HCT116 (cell line): Measurements from ENCODE around the gene FMN1. TPM values are rescaled to one million over a fixed set of nuclear protein-coding genes. Genes with fewer than 3 reads are reported as not detected.

Experiments used
- ATAC-seq: fragments of 200-7000 bp; cut with Tn5 transposase; 2 replicates; pipeline ENCODE4 v1.9.1; 2020; ENCODE audit warnings: mild to moderate bottlenecking, moderate library complexity
- BruUV-seq: library from RNA; stranded (reverse); fragments of 400-500 nt; replicated peaks from 2 replicates; lab custom pipeline; 2021; lab: Mats Ljungman, UMichigan
- CTCF ChIA-PET: fragments of 300-600 bp; sonication (Branson Sonifier 250); formaldehyde crosslinking; loops from one replicate; lab custom pipeline; 2021; ENCODE audit warnings: antibody characterized with exemption; lab: Charles Lee
- POLR2A ChIA-PET: fragments of 300-600, 350-600 bp; sonication (Branson Sonifier 250); formaldehyde crosslinking; loops from one replicate; lab custom pipeline; 2021; ENCODE audit warnings: antibody characterized with exemption; lab: Charles Lee
- RAD21 ChIA-PET, 2 experiments: fragments of 300-600 bp; sonication (Branson Sonifier 250); formaldehyde crosslinking; loops; one replicate each; lab custom pipeline; 2023; ENCODE audit warnings: low total read pairs in 2 of 2; ENCODE audit not compliant: uncharacterized antibody in 2 of 2, unreplicated experiment in 2 of 2, low non-redundant PET in 1 of 2; lab: Charles Lee
- DNase-seq: peaks from one replicate; pipeline ENCODE4 v3.0.0-alpha.2; 2010; ENCODE audit warnings: low read depth, low spot score
- H2AFZ ChIP-seq: fragments of 200-600 bp; shearing (Covaris generic), sonication (generic); 2 replicates; pipeline ENCODE4 v1.6.1; 2017; ENCODE audit warnings: low read depth, mixed run types, mixed read lengths, antibody characterized with exemption, low read length; ENCODE audit not compliant: poor library complexity, severe bottlenecking
- H3K27ac ChIP-seq: 2 replicates; pipeline ENCODE4 v1.5.1; 2012; ENCODE audit warnings: low read depth, low read length
- H3K27me3 ChIP-seq: fragments of 200-600 bp; sonication (generic); 2 replicates; pipeline ENCODE4 v1.6.1; 2016; ENCODE audit warnings: mixed run types, low read length, mixed read lengths; ENCODE audit not compliant: insufficient read depth
- H3K36me3 ChIP-seq, 2 experiments: fragments of 200-500 bp in 1 of 2; fragments of 200-600 bp in 1 of 2; sonication (Bioruptor generic) in 1 of 2; sonication (generic) in 1 of 2; 2 replicates each; pipeline versions ENCODE4 v1.5.1 to v1.6.1; 2014 to 2016; ENCODE audit warnings: low read length in 2 of 2, inconsistent platforms in 1 of 2, mixed read lengths in 1 of 2, mixed run types in 1 of 2; ENCODE audit not compliant: insufficient read depth in 2 of 2, control insufficient read depth in 1 of 2
- H3K4me1 ChIP-seq, 2 experiments: fragments of 200-600 bp in 1 of 2; sonication (generic) in 1 of 2; 2 replicates each; pipeline versions ENCODE4 v1.5.1 to v1.6.1; 2012 to 2017; ENCODE audit warnings: low read length in 2 of 2, inconsistent platforms in 1 of 2, mild to moderate bottlenecking in 1 of 2, mixed read lengths in 1 of 2, mixed run types in 1 of 2, moderate library complexity in 1 of 2; ENCODE audit not compliant: insufficient read depth in 2 of 2, control insufficient read depth in 1 of 2
- H3K4me2 ChIP-seq: fragments of 200-600 bp; sonication (generic); 2 replicates; pipeline ENCODE4 v1.6.1; 2017; ENCODE audit warnings: mixed run types, low read length, mixed read lengths
- H3K4me3 ChIP-seq, 2 experiments: fragments of 200-600 bp in 1 of 2; sonication (generic) in 1 of 2; replicated peaks in 1 of 2; 2 replicates each; pipeline ENCODE4 v1.5.1; 2011 to 2016; ENCODE audit warnings: low read length in 2 of 2, control low read depth in 1 of 2, low read depth in 1 of 2, mild to moderate bottlenecking in 1 of 2, mixed read lengths in 1 of 2, mixed run types in 1 of 2
- H3K79me2 ChIP-seq: fragments of 200-600 bp; sonication (generic); 2 replicates; pipeline ENCODE4 v1.6.1; 2017; ENCODE audit warnings: mild to moderate bottlenecking, mixed run types, low read length, moderate library complexity, mixed read lengths; ENCODE audit not compliant: insufficient read depth
- H3K9ac ChIP-seq: fragments of 200-600 bp; sonication (generic); 2 replicates; pipeline ENCODE4 v1.6.1; 2016; ENCODE audit warnings: low read length, mixed read lengths
- H3K9me2 ChIP-seq: fragments of 200-600 bp; sonication (generic), shearing (Covaris generic); 2 replicates; pipeline ENCODE4 v1.6.1; 2017; ENCODE audit warnings: mixed run types, mild to moderate bottlenecking, moderate library complexity; ENCODE audit not compliant: insufficient read depth
- H3K9me3 ChIP-seq, 2 experiments: fragments of 200-500 bp in 1 of 2; fragments of 200-600 bp in 1 of 2; sonication (Bioruptor generic) in 1 of 2; sonication (generic) in 1 of 2; 2 replicates each; pipeline ENCODE4 v1.6.1; 2014 to 2017; ENCODE audit warnings: low read length in 2 of 2, mixed read lengths in 2 of 2, inconsistent platforms in 1 of 2, low read depth in 1 of 2, mild to moderate bottlenecking in 1 of 2, mixed run types in 1 of 2, moderate library complexity in 1 of 2; ENCODE audit not compliant: control insufficient read depth in 1 of 2, insufficient read depth in 1 of 2
- H4K20me1 ChIP-seq: fragments of 200-600 bp; sonication (generic), shearing (Covaris generic); 2 replicates; pipeline ENCODE4 v1.6.1; 2017; ENCODE audit warnings: mixed run types, mild to moderate bottlenecking, moderate library complexity; ENCODE audit not compliant: insufficient read depth
- CBX3 ChIP-seq: IDR thresholded peaks from 2 replicates; pipeline ENCODE4 v1.6.1; 2012; ENCODE audit warnings: low read depth
- EZH2 ChIP-seq: fragments of 200-600 bp; sonication (generic); IDR thresholded peaks from 2 replicates; pipeline ENCODE4 v1.6.1; 2017; ENCODE audit warnings: antibody characterized with exemption, mixed run types
- EZH2phosphoT487 ChIP-seq: fragments of 200-600 bp; IDR thresholded peaks from 2 replicates; pipeline ENCODE4 v1.6.1; 2018; ENCODE audit warnings: antibody characterized with exemption, borderline replicate concordance
- JUND ChIP-seq: IDR thresholded peaks from 2 replicates; pipeline ENCODE4 v1.6.1; 2012
- POLR2AphosphoS5 ChIP-seq: IDR thresholded peaks from 2 replicates; pipeline ENCODE4 v1.6.1; 2011; ENCODE audit warnings: mild to moderate bottlenecking, low read depth, low read length, moderate library complexity
- RAD21 ChIP-seq: IDR thresholded peaks from 2 replicates; pipeline ENCODE4 v1.6.1; 2012; ENCODE audit warnings: low read depth, mild to moderate bottlenecking
- SIN3A ChIP-seq: IDR thresholded peaks from 2 replicates; pipeline ENCODE4 v1.6.1; 2012; ENCODE audit warnings: low read depth
- SP1 ChIP-seq: IDR thresholded peaks from 2 replicates; pipeline ENCODE4 v1.6.1; 2012; ENCODE audit warnings: low read depth
- SRF ChIP-seq: IDR thresholded peaks from 2 replicates; pipeline ENCODE4 v1.6.1; 2012; ENCODE audit warnings: low read depth
- TCF7L2 ChIP-seq: IDR thresholded peaks from 2 replicates; pipeline ENCODE4 v1.7.0; 2011; ENCODE audit warnings: borderline replicate concordance, inconsistent platforms; ENCODE audit not compliant: insufficient read depth, insufficient read length; ENCODE audit errors: extremely low read depth
- YY1 ChIP-seq: IDR thresholded peaks from 2 replicates; pipeline ENCODE4 v1.6.1; 2011; ENCODE audit warnings: low read length, low read depth, moderate library complexity, mild to moderate bottlenecking; ENCODE audit not compliant: insufficient replicate concordance; ENCODE audit errors: extremely low read depth
- ZFX ChIP-seq: fragments of 450-650 bp; IDR thresholded peaks from 2 replicates; pipeline ENCODE4 v1.6.1; 2017
- intact Hi-C: fragments of 100-400 bp; cut with micrococcal nuclease; formaldehyde crosslinking; loops from 2 replicates; pipeline ENCODE4 v1.10.0; 2022
- total RNA-seq: library from RNA; stranded (reverse); gene quantifications from one replicate; pipeline ENCODE4 v1.2.1, GENCODE V29; 2021; ENCODE audit not compliant: unreplicated experiment
- TF ChIP-seq, protein P1 (sequence below), 3 experiments: fragments of 200-600 bp in 1 of 3; sonication (generic) in 1 of 3; IDR thresholded peaks in 2 of 3; conservative IDR thresholded peaks in 1 of 3; 2 replicates each; pipeline ENCODE4 v1.5.1; 2012 to 2017; ENCODE audit warnings: low read depth in 2 of 3, low read length in 2 of 3, antibody characterized with exemption in 1 of 3, borderline replicate concordance in 1 of 3, control low read depth in 1 of 3, mild to moderate bottlenecking in 1 of 3, mixed read lengths in 1 of 3, mixed run types in 1 of 3, moderate library complexity in 1 of 3; ENCODE audit not compliant: insufficient read depth in 1 of 3

Gene FMN1
- total RNA-seq, 1 experiment from 2014 or later: 0.39 TPM

- peaks cover 0 to 11% of the 10 kb centered on the region in 2 experiments; a peak in 1 of 4 replicates for H3K4me1 ChIP-seq
- no peaks in the 10 kb centered on the region for H4K20me1 ChIP-seq
- no peaks in the 10 kb centered on the region for H3K27me3 ChIP-seq
- no peaks in the 10 kb centered on the region for H3K79me2 ChIP-seq
- no TSS peak for BruUV-seq
- DNase-seq: no peak
- H3K9me2 ChIP-seq: no peaks in the 10 kb centered on the region
- no peak overlapping the region for H3K9ac ChIP-seq
- no peak overlapping the region for H3K4me2 ChIP-seq
- H3K9me3 ChIP-seq: no peaks in the 10 kb centered on the region
- no peak overlapping the region for H3K4me3 ChIP-seq
- ChIA-PET CTCF (no interaction called here), RAD21 (no interaction called here), POLR2A (no interaction called here)
- no peaks in the 10 kb centered on the region for H3K36me3 ChIP-seq
- intact Hi-C loops: no loop called here
- H2AFZ ChIP-seq: no peak overlapping the region
- no peak for TF ChIP-seq EZH2phosphoT487
- no peak for TF ChIP-seq YY1
- TF ChIP-seq JUND: no peak
- TF ChIP-seq POLR2AphosphoS5: no peak
- TF ChIP-seq SP1: no peak
- TF ChIP-seq SIN3A: no peak
- no peak for TF ChIP-seq RAD21
- no peak for TF ChIP-seq SRF
- TF ChIP-seq, protein P1, sequence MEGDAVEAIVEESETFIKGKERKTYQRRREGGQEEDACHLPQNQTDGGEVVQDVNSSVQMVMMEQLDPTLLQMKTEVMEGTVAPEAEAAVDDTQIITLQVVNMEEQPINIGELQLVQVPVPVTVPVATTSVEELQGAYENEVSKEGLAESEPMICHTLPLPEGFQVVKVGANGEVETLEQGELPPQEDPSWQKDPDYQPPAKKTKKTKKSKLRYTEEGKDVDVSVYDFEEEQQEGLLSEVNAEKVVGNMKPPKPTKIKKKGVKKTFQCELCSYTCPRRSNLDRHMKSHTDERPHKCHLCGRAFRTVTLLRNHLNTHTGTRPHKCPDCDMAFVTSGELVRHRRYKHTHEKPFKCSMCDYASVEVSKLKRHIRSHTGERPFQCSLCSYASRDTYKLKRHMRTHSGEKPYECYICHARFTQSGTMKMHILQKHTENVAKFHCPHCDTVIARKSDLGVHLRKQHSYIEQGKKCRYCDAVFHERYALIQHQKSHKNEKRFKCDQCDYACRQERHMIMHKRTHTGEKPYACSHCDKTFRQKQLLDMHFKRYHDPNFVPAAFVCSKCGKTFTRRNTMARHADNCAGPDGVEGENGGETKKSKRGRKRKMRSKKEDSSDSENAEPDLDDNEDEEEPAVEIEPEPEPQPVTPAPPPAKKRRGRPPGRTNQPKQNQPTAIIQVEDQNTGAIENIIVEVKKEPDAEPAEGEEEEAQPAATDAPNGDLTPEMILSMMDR (IDR thresholded peaks at IDR 0.05 in 2 of 3, conservative IDR thresholded peaks at IDR 0.05 in 1 of 3; ENCODE audit: borderline replicate concordance in 1 of 3, insufficient read depth in 1 of 3, low read depth in 2 of 3, low read length in 2 of 3): no peak
- TF ChIP-seq TCF7L2: no peak
- TF ChIP-seq CBX3: no peak
- TF ChIP-seq ZFX: no peak
- no peak for TF ChIP-seq EZH2
- ATAC-seq: no peak
- no peak overlapping the region for H3K27ac ChIP-seq
These were observed 4.0 kb downstream of the FMN1 start for GRCh38 chr15:33190539-33190938.
